HepG2 (cell line): ENCODE measurements around the gene CCDC201. TPM values are rescaled to one million over a fixed set of nuclear protein-coding genes. Genes with fewer than 3 reads are reported as not detected.
"Not testable (repeated sequence)": the region's sequence is repeated elsewhere in the genome, so short reads cannot be mapped to it uniquely, and the experiment has no call there.

Experiments used
- ATAC-seq: fragments of 200-7000 bp; cut with Tn5 transposase; 3 replicates; pipeline ENCODE4 v1.9.1; 2020; ENCODE audit warnings: mild to moderate bottlenecking, moderate library complexity
- BruUV-seq: library from RNA; stranded (reverse); fragments of 400-500 nt; replicated peaks from 2 replicates; lab custom pipeline; 2021; lab: Mats Ljungman, UMichigan
- CTCF ChIA-PET: fragments of 300-600 bp; formaldehyde crosslinking; extraction: SDS; loops from one replicate; lab custom pipeline; 2021; ENCODE audit warnings: low total read pairs, inconsistent platforms, low intra/inter-chr PET ratio; lab: Yijun Ruan, JAX
- POLR2A ChIA-PET: fragments of 350-600 bp; sonication (Branson Sonifier 250); formaldehyde crosslinking; loops from one replicate; lab custom pipeline; 2020; ENCODE audit warnings: antibody characterized with exemption, inconsistent platforms; lab: Yijun Ruan, JAX
- DNase-seq: peaks from one replicate; pipeline ENCODE4 v3.0.0-alpha.2; 2015; ENCODE audit warnings: low spot score
- FAIRE-seq: peaks from 3 replicates; lab custom pipeline; 2011; peaks lifted over from hg19 to GRCh38; lab: Jason Lieb, UNC
- H2AFZ ChIP-seq: one replicate; pipeline ENCODE4 v1.6.1; 2011; ENCODE audit warnings: low read length, inconsistent platforms
- H3K27ac ChIP-seq: fragments of 300-600 bp; 3 replicates; pipeline ENCODE4 v1.8.0; 2011; ENCODE audit warnings: mixed run types, mild to moderate bottlenecking, mixed read lengths, low read length, inconsistent platforms; ENCODE audit not compliant: insufficient read depth; ENCODE audit errors: extremely low read length
- H3K27me3 ChIP-seq, 2 experiments: fragments of 200-600 bp in 1 of 2; 2 replicates in 1 of 2; 3 replicates in 1 of 2; pipeline versions ENCODE4 v1.6.0 to v1.8.0; 2011; ENCODE audit warnings: low read length in 2 of 2, mild to moderate bottlenecking in 2 of 2, moderate library complexity in 2 of 2, inconsistent platforms in 1 of 2; ENCODE audit not compliant: insufficient read depth in 2 of 2, control insufficient read depth in 1 of 2
- H3K36me3 ChIP-seq, 2 experiments: fragments of 200-600 bp in 1 of 2; replicated peaks in 1 of 2; 2 replicates in 1 of 2; 3 replicates in 1 of 2; pipeline versions ENCODE4 v1.5.1 to v1.8.0; 2011; ENCODE audit warnings: low read length in 2 of 2, inconsistent platforms in 1 of 2; ENCODE audit not compliant: insufficient read depth in 2 of 2, control insufficient read depth in 1 of 2
- H3K4me1 ChIP-seq: 2 replicates; pipeline ENCODE4 v1.5.1; 2012; ENCODE audit warnings: low read length, inconsistent platforms; ENCODE audit not compliant: insufficient read depth
- H3K4me2 ChIP-seq: 2 replicates; pipeline ENCODE4 v1.6.0; 2011; ENCODE audit warnings: low read depth, low read length, inconsistent platforms
- H3K4me3 ChIP-seq, 3 experiments: fragments of 200-600 bp in 1 of 3; sonication (generic), shearing (Covaris generic) in 1 of 3; replicated peaks in 1 of 3; 2 replicates each; pipeline ENCODE4 v1.5.1; 2011 to 2016; ENCODE audit warnings: low read length in 3 of 3, inconsistent platforms in 2 of 3, low read depth in 2 of 3, mild to moderate bottlenecking in 2 of 3, control low read depth in 1 of 3, mixed read lengths in 1 of 3; ENCODE audit not compliant: insufficient read depth in 1 of 3
- H3K79me2 ChIP-seq: one replicate; pipeline ENCODE4 v1.6.1; 2011; ENCODE audit warnings: low read length, inconsistent platforms; ENCODE audit not compliant: insufficient read depth
- H3K9ac ChIP-seq: 2 replicates; pipeline ENCODE4 v1.6.0; 2011; ENCODE audit warnings: mild to moderate bottlenecking, low read depth, low read length, inconsistent platforms; ENCODE audit not compliant: insufficient read depth
- H3K9me3 ChIP-seq: 2 replicates; pipeline ENCODE4 v1.5.1; 2012; ENCODE audit warnings: mild to moderate bottlenecking, low read length
- H4K20me1 ChIP-seq: 2 replicates; pipeline ENCODE4 v1.6.0; 2011; ENCODE audit warnings: inconsistent platforms, mild to moderate bottlenecking, low read length, moderate library complexity; ENCODE audit not compliant: insufficient read depth
- WGBS: methylation state at CpG from one replicate; pipeline ENCODE4 v1.1.6; 2017; ENCODE audit warnings: low lambda C conversion rate; 5-methylcytosine and 5-hydroxymethylcytosine counted together
- in situ Hi-C: cut with HindIII; loops from 2 replicates; pipeline ENCODE4 v1.10.0; 2017; ENCODE audit warnings: low pct_unique_long_range_greater_than_20kb; ENCODE audit not compliant: extremely low pct_ligation_motif_present
- intact Hi-C: fragments of 100-400 bp; cut with micrococcal nuclease; formaldehyde crosslinking; loops from one replicate; pipeline ENCODE4 v1.10.0; 2022; ENCODE audit not compliant: unreplicated experiment
- polyA plus RNA-seq, 8 experiments: library from polyadenylated mRNA; depleted of rRNA in 3 of 8; stranded (reverse) in 7 of 8; unstranded in 1 of 8; fragments of >200 nt; fragmentation: Illumina TruSeq in 4 of 8; extraction: Trizol in 4 of 8; gene quantifications; 2 replicates each; pipeline versions ENCODE4 v1.2.1 to v1.2.3, GENCODE V29; 2011 to 2016; ENCODE audit warnings: low read depth in 4 of 8, missing spikeins in 1 of 8, mixed read lengths in 1 of 8; ENCODE audit not compliant: insufficient read depth in 1 of 8
- total RNA-seq, 5 experiments: library from RNA; depleted of rRNA; stranded (reverse); fragments of >200 nt; fragmentation: Illumina TruSeq; extraction: Trizol; gene quantifications; 2 replicates each; pipeline ENCODE4 v1.2.3, GENCODE V29; 2016; ENCODE audit warnings: low read depth in 1 of 5

Gene CCDC201
- total and polyA plus RNA-seq, 2 of the 13 experiments (the other 11 are each of a cell fraction or from before 2014, with no cell fraction given) = 0.92 TPM; not detected in 1

- CTCF ChIA-PET, H3K27me3 ChIP-seq, BruUV-seq, H3K4me2 ChIP-seq, H3K9me3 ChIP-seq, in situ Hi-C loops, H2AFZ ChIP-seq, H4K20me1 ChIP-seq, H3K27ac ChIP-seq, DNase-seq, H3K4me3 ChIP-seq, FAIRE-seq, H3K4me1 ChIP-seq, H3K36me3 ChIP-seq, intact Hi-C loops, H3K9ac ChIP-seq, H3K79me2 ChIP-seq, ATAC-seq, POLR2A ChIA-PET: not testable (repeated sequence)
- WGBS = 100% methylated on average over 1 of the region's 8 CpGs
These were observed 55.9 kb downstream of the CCDC201 start for GRCh38 chr7:45817016-45817415.

- DNase-seq, H3K9me3 ChIP-seq, FAIRE-seq, H3K4me1 ChIP-seq, ATAC-seq, H3K36me3 ChIP-seq, H3K79me2 ChIP-seq, POLR2A ChIA-PET, in situ Hi-C loops, BruUV-seq, H3K4me2 ChIP-seq, H3K27ac ChIP-seq, intact Hi-C loops, H2AFZ ChIP-seq, H3K4me3 ChIP-seq, H4K20me1 ChIP-seq, CTCF ChIA-PET, H3K9ac ChIP-seq, H3K27me3 ChIP-seq: not testable (repeated sequence)
- WGBS = 96% methylated on average over 17 of the region's 37 CpGs
These were observed 58.4 kb downstream of the CCDC201 start for GRCh38 chr7:45814216-45815118.

- BruUV-seq, H3K4me1 ChIP-seq, CTCF ChIA-PET, H3K9me3 ChIP-seq, H3K4me3 ChIP-seq, in situ Hi-C loops, H3K4me2 ChIP-seq, H4K20me1 ChIP-seq, DNase-seq, ATAC-seq, H2AFZ ChIP-seq, POLR2A ChIA-PET, H3K36me3 ChIP-seq, H3K9ac ChIP-seq, FAIRE-seq, H3K79me2 ChIP-seq, intact Hi-C loops, H3K27me3 ChIP-seq: not testable (repeated sequence)
- WGBS = 95% methylated on average over 8 of the region's 18 CpGs
- peak overlapping the region; percentile 40 for H3K27ac ChIP-seq
These were observed 59.1 kb downstream of the CCDC201 start for GRCh38 chr7:45813771-45814170.
